HEK293 (cell line): ENCODE measurements around the gene ZNF337.
"Not testable (repeated sequence)": the region's sequence is repeated elsewhere in the genome, so short reads cannot be mapped to it uniquely, and the experiment has no call there.

ENCODE experiments used
- CTCF ChIA-PET: fragments of 350-600 bp; formaldehyde crosslinking; extraction: SDS; loops from one replicate; lab custom pipeline; 2021; ENCODE audit warnings: antibody characterized with exemption; lab: Yijun Ruan, JAX
- POLR2A ChIA-PET: fragments of 300-600 bp; formaldehyde crosslinking; extraction: SDS; loops from one replicate; lab custom pipeline; 2020; ENCODE audit warnings: antibody characterized with exemption, inconsistent platforms; lab: Yijun Ruan, JAX
- H3K27ac ChIP-seq: fragments of 200-500 bp; sonication (Bioruptor generic); 2 replicates; pipeline ENCODE4 v1.5.1; 2014; ENCODE audit warnings: low read depth, low read length, control low read depth, inconsistent platforms; ENCODE audit errors: extremely low read depth
- H3K36me3 ChIP-seq, 2 experiments: fragments of 200-500 bp in 1 of 2; sonication (Bioruptor generic) in 1 of 2; 1 replicate in 1 of 2; 2 replicates in 1 of 2; pipeline ENCODE4 v1.5.1; 2014 to 2017; ENCODE audit warnings: inconsistent platforms in 2 of 2, low read length in 2 of 2; ENCODE audit not compliant: control insufficient read depth in 2 of 2, insufficient read depth in 1 of 2
- H3K4me1 ChIP-seq: fragments of 200-500 bp; sonication (Bioruptor generic); 2 replicates; pipeline ENCODE4 v1.5.1; 2014; ENCODE audit warnings: mild to moderate bottlenecking, low read length, inconsistent platforms; ENCODE audit not compliant: control insufficient read depth, insufficient read depth
- H3K4me3 ChIP-seq: 2 replicates; pipeline ENCODE4 v1.5.1; 2011; ENCODE audit warnings: low read depth, mild to moderate bottlenecking, control low read depth, low read length, moderate library complexity
- H3K9me3 ChIP-seq: fragments of 200-500 bp; sonication (Bioruptor generic); 2 replicates; pipeline ENCODE4 v1.5.1; 2014; ENCODE audit warnings: low read depth, low read length, inconsistent platforms; ENCODE audit not compliant: control insufficient read depth, insufficient read depth
- EGR2 ChIP-seq: fragments of 450-650 bp; formaldehyde crosslinking; IDR thresholded peaks from 2 replicates; pipeline ENCODE4 v1.5.1; 2016; ENCODE audit warnings: low read depth, missing biosample characterization, missing genetic modification characterization
- GLIS1 ChIP-seq: fragments of 450-650 bp; formaldehyde crosslinking; IDR thresholded peaks from 2 replicates; pipeline ENCODE4 v1.5.1; 2016; ENCODE audit warnings: missing biosample characterization, missing genetic modification characterization
- KLF7 ChIP-seq: fragments of 450-650 bp; formaldehyde crosslinking; IDR thresholded peaks from 2 replicates; pipeline ENCODE4 v1.5.1; 2016; ENCODE audit warnings: missing biosample characterization, missing genetic modification characterization, borderline replicate concordance
- PRDM1 ChIP-seq: fragments of 450-650 bp; formaldehyde crosslinking; IDR thresholded peaks from 2 replicates; pipeline ENCODE4; 2016; ENCODE audit warnings: missing biosample characterization, missing genetic modification characterization
- YY1 ChIP-seq: fragments of 450-650 bp; formaldehyde crosslinking; IDR thresholded peaks from 2 replicates; pipeline ENCODE4 v1.5.1; 2018; ENCODE audit warnings: missing biosample characterization, missing genetic modification characterization
- ZBTB17 ChIP-seq: fragments of 450-650 bp; formaldehyde crosslinking; IDR thresholded peaks from 2 replicates; pipeline ENCODE4 v1.5.1; 2016; ENCODE audit warnings: missing biosample characterization, missing genetic modification characterization
- ZNF146 ChIP-seq: fragments of 450-650 bp; formaldehyde crosslinking; IDR thresholded peaks from 2 replicates; pipeline ENCODE4 v1.5.1; 2016; ENCODE audit warnings: missing biosample characterization, missing genetic modification characterization
- ZNF2 ChIP-seq: fragments of 450-650 bp; formaldehyde crosslinking; IDR thresholded peaks from 2 replicates; pipeline ENCODE4 v1.5.1; 2016; ENCODE audit warnings: missing biosample characterization, missing genetic modification characterization
- ZNF335 ChIP-seq: fragments of 450-650 bp; formaldehyde crosslinking; conservative IDR thresholded peaks from 2 replicates; pipeline ENCODE4 v1.5.1; 2016; ENCODE audit warnings: missing biosample characterization, missing genetic modification characterization
- ZNF341 ChIP-seq: fragments of 450-650 bp; formaldehyde crosslinking; IDR thresholded peaks from 2 replicates; pipeline ENCODE4; 2016; ENCODE audit warnings: low read depth, missing biosample characterization, missing genetic modification characterization
- ZNF394 ChIP-seq: fragments of 450-650 bp; formaldehyde crosslinking; IDR thresholded peaks from 2 replicates; pipeline ENCODE4 v1.5.1; 2016; ENCODE audit warnings: missing biosample characterization, missing genetic modification characterization, mild to moderate bottlenecking, moderate library complexity, borderline replicate concordance
- ZNF473 ChIP-seq: fragments of 450-650 bp; formaldehyde crosslinking; IDR thresholded peaks from 2 replicates; pipeline ENCODE4 v1.5.1; 2017; ENCODE audit warnings: missing biosample characterization, missing genetic modification characterization
- ZNF677 ChIP-seq: fragments of 450-650 bp; IDR thresholded peaks from 2 replicates; pipeline ENCODE4 v1.5.0; 2018; ENCODE audit warnings: missing biosample characterization, mild to moderate bottlenecking, missing genetic modification characterization, moderate library complexity
- TF ChIP-seq, protein P1 (sequence below): fragments of 450-650 bp; formaldehyde crosslinking; IDR thresholded peaks from 2 replicates; pipeline ENCODE4 v1.5.1; 2016; ENCODE audit warnings: missing biosample characterization, missing genetic modification characterization
- TF ChIP-seq, protein P2 (sequence below): fragments of 450-650 bp; formaldehyde crosslinking; IDR thresholded peaks from 2 replicates; pipeline ENCODE4 v1.5.1; 2016; ENCODE audit warnings: missing biosample characterization, missing genetic modification characterization
- TF ChIP-seq, protein P3 (sequence below): fragments of 450-650 bp; IDR thresholded peaks from 2 replicates; pipeline ENCODE4 v1.5.1; 2018; ENCODE audit warnings: missing biosample characterization, missing genetic modification characterization
- TF ChIP-seq, protein P4 (sequence below): fragments of 450-650 bp; formaldehyde crosslinking; IDR thresholded peaks from 2 replicates; pipeline ENCODE4 v1.5.1; 2016; ENCODE audit warnings: missing biosample characterization, missing genetic modification characterization, low read depth

Gene ZNF337

DNA sequence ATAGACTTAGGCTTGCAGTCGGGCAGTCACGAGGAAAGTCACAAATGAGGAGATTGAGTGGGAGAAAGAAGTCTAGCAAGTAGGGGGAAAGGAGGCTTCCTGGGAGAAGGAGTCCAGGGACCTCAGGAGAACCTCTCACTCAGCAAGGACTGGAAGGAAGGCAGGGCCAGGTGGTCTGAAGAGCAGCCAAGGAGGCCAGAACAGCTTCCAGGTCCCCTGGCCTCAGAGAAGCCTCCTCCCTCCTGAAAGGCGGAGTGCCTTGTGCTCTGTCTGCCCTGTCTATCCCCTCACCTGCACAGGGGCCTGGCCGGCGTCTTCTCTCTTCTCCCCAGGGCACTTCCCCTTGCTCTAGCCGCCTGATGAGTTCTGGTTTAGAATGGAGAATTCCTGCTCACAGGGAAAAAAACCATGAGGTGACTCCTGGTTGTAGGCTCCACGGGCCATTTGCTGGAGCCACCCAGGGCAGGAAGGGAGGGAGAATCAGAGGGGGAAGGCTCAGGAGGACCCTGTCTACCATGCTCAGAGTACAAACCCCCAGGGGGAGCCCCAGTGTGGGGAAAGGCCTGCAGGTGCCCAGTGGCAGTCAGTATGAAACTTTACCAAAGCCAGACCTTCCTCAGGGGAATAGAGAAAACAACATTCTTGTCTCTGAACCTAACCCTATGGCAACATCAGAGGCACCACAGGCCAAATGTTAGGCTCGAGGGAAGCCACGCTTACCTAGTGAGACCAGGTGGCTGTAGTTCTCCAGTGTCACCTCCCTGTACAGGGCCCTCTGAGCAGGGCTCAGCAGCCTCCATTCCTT is 11.2 kb downstream of the ZNF337 start:
- TF ChIP-seq, protein P1, sequence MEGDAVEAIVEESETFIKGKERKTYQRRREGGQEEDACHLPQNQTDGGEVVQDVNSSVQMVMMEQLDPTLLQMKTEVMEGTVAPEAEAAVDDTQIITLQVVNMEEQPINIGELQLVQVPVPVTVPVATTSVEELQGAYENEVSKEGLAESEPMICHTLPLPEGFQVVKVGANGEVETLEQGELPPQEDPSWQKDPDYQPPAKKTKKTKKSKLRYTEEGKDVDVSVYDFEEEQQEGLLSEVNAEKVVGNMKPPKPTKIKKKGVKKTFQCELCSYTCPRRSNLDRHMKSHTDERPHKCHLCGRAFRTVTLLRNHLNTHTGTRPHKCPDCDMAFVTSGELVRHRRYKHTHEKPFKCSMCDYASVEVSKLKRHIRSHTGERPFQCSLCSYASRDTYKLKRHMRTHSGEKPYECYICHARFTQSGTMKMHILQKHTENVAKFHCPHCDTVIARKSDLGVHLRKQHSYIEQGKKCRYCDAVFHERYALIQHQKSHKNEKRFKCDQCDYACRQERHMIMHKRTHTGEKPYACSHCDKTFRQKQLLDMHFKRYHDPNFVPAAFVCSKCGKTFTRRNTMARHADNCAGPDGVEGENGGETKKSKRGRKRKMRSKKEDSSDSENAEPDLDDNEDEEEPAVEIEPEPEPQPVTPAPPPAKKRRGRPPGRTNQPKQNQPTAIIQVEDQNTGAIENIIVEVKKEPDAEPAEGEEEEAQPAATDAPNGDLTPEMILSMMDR (tag by site-specific recombination), result no peak
- TF ChIP-seq ZBTB17, result no peak
- no peak for TF ChIP-seq ZNF473 (tag by site-specific recombination)
- TF ChIP-seq ZNF335, result no peak
- TF ChIP-seq, protein P2, sequence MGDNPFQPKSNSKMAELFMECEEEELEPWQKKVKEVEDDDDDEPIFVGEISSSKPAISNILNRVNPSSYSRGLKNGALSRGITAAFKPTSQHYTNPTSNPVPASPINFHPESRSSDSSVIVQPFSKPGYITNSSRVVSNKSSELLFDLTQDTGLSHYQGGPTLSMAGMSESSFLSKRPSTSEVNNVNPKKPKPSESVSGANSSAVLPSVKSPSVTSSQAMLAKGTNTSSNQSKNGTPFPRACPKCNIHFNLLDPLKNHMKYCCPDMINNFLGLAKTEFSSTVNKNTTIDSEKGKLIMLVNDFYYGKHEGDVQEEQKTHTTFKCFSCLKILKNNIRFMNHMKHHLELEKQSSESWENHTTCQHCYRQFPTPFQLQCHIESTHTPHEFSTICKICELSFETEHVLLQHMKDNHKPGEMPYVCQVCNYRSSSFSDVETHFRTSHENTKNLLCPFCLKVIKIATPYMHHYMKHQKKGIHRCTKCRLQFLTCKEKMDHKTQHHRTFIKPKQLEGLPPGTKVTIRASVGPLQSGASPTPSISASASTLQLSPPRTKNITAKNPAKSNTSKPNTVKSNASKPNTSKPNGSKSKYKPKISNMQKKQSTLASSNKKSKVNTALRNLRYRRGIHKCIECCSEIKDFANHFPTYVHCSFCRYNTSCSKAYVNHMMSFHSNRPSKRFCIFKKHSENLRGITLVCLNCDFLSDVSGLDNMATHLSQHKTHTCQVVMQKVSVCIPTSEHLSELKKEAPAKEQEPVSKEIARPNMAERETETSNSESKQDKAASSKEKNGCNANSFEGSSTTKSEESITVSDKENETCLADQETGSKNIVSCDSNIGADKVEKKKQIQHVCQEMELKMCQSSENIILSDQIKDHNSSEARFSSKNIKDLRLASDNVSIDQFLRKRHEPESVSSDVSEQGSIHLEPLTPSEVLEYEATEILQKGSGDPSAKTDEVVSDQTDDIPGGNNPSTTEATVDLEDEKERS (tag by site-specific recombination), result no peak
- TF ChIP-seq ZNF677 (tag by site-specific recombination), result no peak
- peaks cover 11 to 50% of the 10 kb centered on the region in 2 experiments for H3K36me3 ChIP-seq
- H3K9me3 ChIP-seq, result no peaks in the 10 kb centered on the region
- H3K4me3 ChIP-seq, result no peak overlapping the region
- ChIA-PET CTCF (no interaction called here), POLR2A (no interaction called here)
- H3K27ac ChIP-seq, result no peak overlapping the region
- no peaks in the 10 kb centered on the region; the same call in 1 of the 2 replicates for H3K4me1 ChIP-seq

DNA sequence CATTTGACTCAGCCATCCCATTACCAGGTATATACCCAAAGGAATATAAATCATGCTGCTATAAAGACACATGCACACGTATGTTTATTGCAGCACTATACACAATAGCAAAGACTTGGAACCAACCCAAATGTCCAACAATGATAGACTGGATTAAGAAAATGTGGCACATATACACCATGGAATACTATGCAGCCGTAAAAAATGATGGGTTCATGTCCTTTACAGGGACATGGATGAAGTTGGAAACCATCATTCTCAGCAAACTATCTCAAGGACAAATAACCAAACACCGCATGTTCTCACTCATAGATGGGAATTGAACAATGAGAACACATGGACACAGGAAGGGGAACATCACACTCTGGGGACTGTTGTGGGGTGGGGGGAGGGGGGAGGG is 12.8 kb downstream of the ZNF337 start:
- H3K4me3 ChIP-seq, CTCF ChIA-PET, POLR2A ChIA-PET, H3K27ac ChIP-seq, H3K4me1 ChIP-seq, H3K9me3 ChIP-seq: not testable (repeated sequence)
- TF ChIP-seq ZNF146 (tag by site-specific recombination), result peak; percentile 99
- peaks cover 24 to 64% of the 10 kb centered on the region in 2 experiments for H3K36me3 ChIP-seq

DNA sequence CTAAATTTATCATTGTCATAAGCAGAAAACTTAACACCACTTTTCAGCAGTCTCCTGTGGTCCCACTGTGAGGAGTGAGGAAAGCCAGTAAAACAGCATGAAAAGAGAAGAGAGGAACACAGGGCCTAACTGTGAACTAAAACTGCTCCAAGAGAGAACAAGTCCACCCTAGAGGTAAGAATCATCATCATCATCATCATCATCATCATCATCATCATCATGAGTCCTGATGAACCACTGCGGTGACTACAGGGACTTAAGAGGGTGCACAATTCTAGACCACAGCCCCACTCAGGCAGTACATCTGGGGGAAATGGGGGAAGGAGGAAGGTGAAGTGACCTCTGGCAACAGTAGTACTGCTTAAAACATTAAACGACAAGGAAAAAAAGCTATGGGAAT is 13.6 kb downstream of the ZNF337 start:
- Histone ChIP-seq H3K27ac (no peak overlapping the region), H3K36me3 (peaks cover 31 to 72% of the 10 kb centered on the region in 2 experiments), H3K4me3 (no peak overlapping the region), H3K4me1 (no peaks in the 10 kb centered on the region; the same call in 1 of the 2 replicates), H3K9me3 (no peaks in the 10 kb centered on the region)
- ChIA-PET POLR2A (no interaction called here), CTCF (no interaction called here)
- TF ChIP-seq, protein P3, sequence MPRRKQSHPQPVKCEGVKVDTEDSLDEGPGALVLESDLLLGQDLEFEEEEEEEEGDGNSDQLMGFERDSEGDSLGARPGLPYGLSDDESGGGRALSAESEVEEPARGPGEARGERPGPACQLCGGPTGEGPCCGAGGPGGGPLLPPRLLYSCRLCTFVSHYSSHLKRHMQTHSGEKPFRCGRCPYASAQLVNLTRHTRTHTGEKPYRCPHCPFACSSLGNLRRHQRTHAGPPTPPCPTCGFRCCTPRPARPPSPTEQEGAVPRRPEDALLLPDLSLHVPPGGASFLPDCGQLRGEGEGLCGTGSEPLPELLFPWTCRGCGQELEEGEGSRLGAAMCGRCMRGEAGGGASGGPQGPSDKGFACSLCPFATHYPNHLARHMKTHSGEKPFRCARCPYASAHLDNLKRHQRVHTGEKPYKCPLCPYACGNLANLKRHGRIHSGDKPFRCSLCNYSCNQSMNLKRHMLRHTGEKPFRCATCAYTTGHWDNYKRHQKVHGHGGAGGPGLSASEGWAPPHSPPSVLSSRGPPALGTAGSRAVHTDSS, result peak; percentile 95
- TF ChIP-seq GLIS1 (tag by site-specific recombination), result no peak

DNA sequence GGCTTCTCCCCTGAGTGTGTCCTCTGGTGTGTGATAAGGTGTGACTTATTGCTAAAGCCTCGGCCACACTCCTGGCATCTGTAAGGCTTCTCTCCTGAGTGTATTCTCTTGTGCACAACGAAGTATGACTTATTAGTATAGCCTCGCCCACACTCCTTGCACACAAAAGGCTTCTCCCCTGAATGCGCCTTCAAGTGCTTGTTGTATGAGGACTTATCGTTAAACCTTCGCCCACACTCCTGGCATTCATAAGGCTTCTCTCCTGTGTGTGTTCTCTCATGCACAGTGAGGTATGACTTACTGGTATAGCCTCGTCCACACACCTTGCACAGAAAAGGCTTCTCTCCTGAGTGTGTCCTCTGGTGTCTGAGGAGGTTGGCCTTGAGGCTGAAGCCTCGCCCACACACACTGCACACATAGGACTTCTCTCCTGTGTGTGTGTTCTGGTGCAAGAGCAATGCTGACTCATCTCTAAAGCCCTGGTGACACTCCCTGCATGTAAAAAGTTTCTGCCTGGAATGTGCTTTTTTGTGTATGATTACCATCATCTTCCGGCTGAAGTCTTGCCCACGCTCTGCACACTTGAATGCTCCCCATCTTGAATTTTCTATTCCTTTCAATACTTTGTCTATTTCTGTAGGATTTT is 20.4 kb downstream of the ZNF337 start:
- Histone ChIP-seq H3K4me1 (no peaks in the 10 kb centered on the region), H3K4me3 (no peak overlapping the region), H3K36me3 (peaks cover 43 to 84% of the 10 kb centered on the region in 2 experiments), H3K27ac (no peak overlapping the region), H3K9me3 (no peaks in the 10 kb centered on the region)
- ChIA-PET CTCF (no interaction called here), POLR2A (no interaction called here)
- 0 out of 2 replicates have a peak, but pooled peaks have one; percentile 19 for TF ChIP-seq EGR2 (tag by site-specific recombination)
- TF ChIP-seq KLF7, result no peak
- TF ChIP-seq, protein P4, sequence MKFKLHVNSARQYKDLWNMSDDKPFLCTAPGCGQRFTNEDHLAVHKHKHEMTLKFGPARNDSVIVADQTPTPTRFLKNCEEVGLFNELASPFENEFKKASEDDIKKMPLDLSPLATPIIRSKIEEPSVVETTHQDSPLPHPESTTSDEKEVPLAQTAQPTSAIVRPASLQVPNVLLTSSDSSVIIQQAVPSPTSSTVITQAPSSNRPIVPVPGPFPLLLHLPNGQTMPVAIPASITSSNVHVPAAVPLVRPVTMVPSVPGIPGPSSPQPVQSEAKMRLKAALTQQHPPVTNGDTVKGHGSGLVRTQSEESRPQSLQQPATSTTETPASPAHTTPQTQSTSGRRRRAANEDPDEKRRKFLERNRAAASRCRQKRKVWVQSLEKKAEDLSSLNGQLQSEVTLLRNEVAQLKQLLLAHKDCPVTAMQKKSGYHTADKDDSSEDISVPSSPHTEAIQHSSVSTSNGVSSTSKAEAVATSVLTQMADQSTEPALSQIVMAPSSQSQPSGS (tag by site-specific recombination), result no peak
- TF ChIP-seq ZNF341 (tag by site-specific recombination), result no peak
- TF ChIP-seq PRDM1 (tag by site-specific recombination), result no peak
- TF ChIP-seq ZNF394 (tag by site-specific recombination), result no peak
- TF ChIP-seq ZNF2, result no peak
- TF ChIP-seq YY1 (tag by site-specific recombination), result no peak
